Vagina (tissue), 2 donors: ENCODE measurements around the gene ITFG2. TPM values are rescaled to one million over a fixed set of nuclear protein-coding genes. Genes with fewer than 3 reads are reported as not detected.
"Not testable (repeated sequence)": the region's sequence is repeated elsewhere in the genome, so short reads cannot be mapped to it uniquely, and the experiment has no call there.

Experiments
- DNase-seq, 2 donors: peaks; one replicate each; pipeline ENCODE4 v3.0.0-alpha.2; 2017; ENCODE audit errors: extremely low spot score in 2 of 2
- H3K27ac ChIP-seq: fragments of 200-600 bp; sonication (generic); one replicate; pipeline ENCODE4 v1.5.1; 2019
- H3K27me3 ChIP-seq: fragments of 200-600 bp; sonication (generic); one replicate; pipeline ENCODE4 v1.5.1; 2019
- H3K36me3 ChIP-seq, 2 donors: fragments of 200-600 bp; sonication (generic); one replicate each; pipeline ENCODE4 v1.5.1; 2017 to 2019
- H3K4me1 ChIP-seq: fragments of 200-600 bp; sonication (generic); one replicate; pipeline ENCODE4 v1.5.1; 2019
- H3K4me3 ChIP-seq, 2 donors: fragments of 200-600 bp; sonication (generic); 1 replicate in 1 of 2; 2 replicates in 1 of 2; pipeline ENCODE4 v1.5.1; 2016 to 2019
- H3K9me3 ChIP-seq: fragments of 200-600 bp; sonication (generic); one replicate; pipeline ENCODE4 v1.5.1; 2019
- POLR2A ChIP-seq, 2 donors: fragments of 450-650 bp; IDR thresholded peaks; one replicate each; pipeline ENCODE4 v1.6.1; 2017; ENCODE audit warnings: antibody characterized with exemption in 2 of 2, mild to moderate bottlenecking in 2 of 2, moderate library complexity in 2 of 2
- POLR2AphosphoS5 ChIP-seq, 2 donors: sonication (generic); formaldehyde crosslinking; IDR thresholded peaks; one replicate each; pipeline ENCODE4 v1.9.0; 2017; ENCODE audit warnings: antibody characterized with exemption in 2 of 2, mild to moderate bottlenecking in 2 of 2, low read depth in 1 of 2; ENCODE audit not compliant: insufficient read depth in 1 of 2
- intact Hi-C: fragments of 100-400 bp; cut with DNase I; formaldehyde crosslinking; loops from one replicate; pipeline ENCODE4 v1.15.1; 2023
- total RNA-seq: library from RNA; depleted of rRNA; stranded (reverse); fragments of >200 nt; gene quantifications from one replicate; pipeline ENCODE4 v1.2.3, GENCODE V29; 2016
- TF ChIP-seq, protein P1 (sequence below), 3 experiments: fragments of 450-650 bp in 2 of 3; fragments of 200-600 bp in 1 of 3; sonication (generic) in 1 of 3; IDR thresholded peaks; one replicate each; pipeline ENCODE4 v1.5.1; 2017 to 2019; ENCODE audit warnings: antibody characterized with exemption in 3 of 3, mild to moderate bottlenecking in 2 of 3, moderate library complexity in 2 of 3

ITFG2 gene
- total RNA-seq, 1 donor from 2014 or later: 30.4 TPM

GRCh38 chr12:2858334-2858733 lies 45.9 kb downstream of the ITFG2 start:
- Histone ChIP-seq H3K4me3 (no peak overlapping the region), H3K27me3 (no peaks in the 10 kb centered on the region), H3K9me3 (no peaks in the 10 kb centered on the region), H3K36me3 (no peaks in the 10 kb centered on the region), H3K4me1 (no peaks in the 10 kb centered on the region), H3K27ac (no peak overlapping the region)
- DNase-seq: no peak
- intact Hi-C loops: no loop called here
- TF ChIP-seq POLR2A (IDR thresholded peaks at IDR 0.05): no peak
- TF ChIP-seq, protein P1, sequence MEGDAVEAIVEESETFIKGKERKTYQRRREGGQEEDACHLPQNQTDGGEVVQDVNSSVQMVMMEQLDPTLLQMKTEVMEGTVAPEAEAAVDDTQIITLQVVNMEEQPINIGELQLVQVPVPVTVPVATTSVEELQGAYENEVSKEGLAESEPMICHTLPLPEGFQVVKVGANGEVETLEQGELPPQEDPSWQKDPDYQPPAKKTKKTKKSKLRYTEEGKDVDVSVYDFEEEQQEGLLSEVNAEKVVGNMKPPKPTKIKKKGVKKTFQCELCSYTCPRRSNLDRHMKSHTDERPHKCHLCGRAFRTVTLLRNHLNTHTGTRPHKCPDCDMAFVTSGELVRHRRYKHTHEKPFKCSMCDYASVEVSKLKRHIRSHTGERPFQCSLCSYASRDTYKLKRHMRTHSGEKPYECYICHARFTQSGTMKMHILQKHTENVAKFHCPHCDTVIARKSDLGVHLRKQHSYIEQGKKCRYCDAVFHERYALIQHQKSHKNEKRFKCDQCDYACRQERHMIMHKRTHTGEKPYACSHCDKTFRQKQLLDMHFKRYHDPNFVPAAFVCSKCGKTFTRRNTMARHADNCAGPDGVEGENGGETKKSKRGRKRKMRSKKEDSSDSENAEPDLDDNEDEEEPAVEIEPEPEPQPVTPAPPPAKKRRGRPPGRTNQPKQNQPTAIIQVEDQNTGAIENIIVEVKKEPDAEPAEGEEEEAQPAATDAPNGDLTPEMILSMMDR (IDR thresholded peaks at IDR 0.05): no peak
- no peak for TF ChIP-seq POLR2AphosphoS5 (IDR thresholded peaks at IDR 0.05; ENCODE audit: insufficient read depth in 1 of 2, low read depth in 1 of 2)

GRCh38 chr12:2858944-2859421 lies 46.5 kb downstream of the ITFG2 start:
- H3K36me3 ChIP-seq: no peaks in the 10 kb centered on the region
- H3K27ac ChIP-seq: peak overlapping the region; percentile 61
- TF ChIP-seq, protein P1 (IDR thresholded peaks at IDR 0.05): no peak
- peak in 1 of 2 donors; percentile 25 for TF ChIP-seq POLR2AphosphoS5 (IDR thresholded peaks at IDR 0.05; ENCODE audit: insufficient read depth in 1 of 2, low read depth in 1 of 2)
- H3K4me3 ChIP-seq: no peak overlapping the region
- no peaks in the 10 kb centered on the region for H3K9me3 ChIP-seq
- no peak for DNase-seq
- intact Hi-C loops: no loop called here
- no peaks in the 10 kb centered on the region for H3K27me3 ChIP-seq
- H3K4me1 ChIP-seq: no peaks in the 10 kb centered on the region

DNA sequence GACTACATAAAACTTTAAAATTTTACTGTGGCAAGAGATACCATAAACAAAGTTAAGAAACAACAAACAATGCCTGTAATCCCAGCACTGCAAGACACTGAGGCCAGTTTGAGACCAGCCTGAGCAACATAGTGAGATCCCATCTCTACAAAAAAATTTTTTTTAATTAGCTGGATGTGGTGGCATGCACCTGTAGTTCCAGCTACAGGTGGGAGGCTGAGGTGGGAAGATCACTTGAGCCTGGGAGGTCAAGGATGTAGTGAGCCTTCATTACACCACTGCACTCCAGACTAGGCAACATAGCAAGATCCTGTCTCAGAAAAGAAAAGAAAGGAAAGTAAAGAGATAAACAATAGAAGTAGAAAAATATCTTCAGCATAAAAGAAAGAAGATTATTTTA lies 47.7 kb downstream of the ITFG2 start:
- H3K4me3 ChIP-seq: no peak overlapping the region
- no peak for DNase-seq
- intact Hi-C loops: no loop called here
- no peaks in the 10 kb centered on the region for H3K36me3 ChIP-seq
- H3K9me3 ChIP-seq: no peaks in the 10 kb centered on the region
- no peaks in the 10 kb centered on the region for H3K27me3 ChIP-seq
- no peak overlapping the region for H3K27ac ChIP-seq
- no peak for TF ChIP-seq POLR2AphosphoS5 (IDR thresholded peaks at IDR 0.05; ENCODE audit: insufficient read depth in 1 of 2, low read depth in 1 of 2)
- TF ChIP-seq, protein P1 (IDR thresholded peaks at IDR 0.05): no peak
- TF ChIP-seq POLR2A (IDR thresholded peaks at IDR 0.05): no peak
- H3K4me1 ChIP-seq: no peaks in the 10 kb centered on the region

DNA sequence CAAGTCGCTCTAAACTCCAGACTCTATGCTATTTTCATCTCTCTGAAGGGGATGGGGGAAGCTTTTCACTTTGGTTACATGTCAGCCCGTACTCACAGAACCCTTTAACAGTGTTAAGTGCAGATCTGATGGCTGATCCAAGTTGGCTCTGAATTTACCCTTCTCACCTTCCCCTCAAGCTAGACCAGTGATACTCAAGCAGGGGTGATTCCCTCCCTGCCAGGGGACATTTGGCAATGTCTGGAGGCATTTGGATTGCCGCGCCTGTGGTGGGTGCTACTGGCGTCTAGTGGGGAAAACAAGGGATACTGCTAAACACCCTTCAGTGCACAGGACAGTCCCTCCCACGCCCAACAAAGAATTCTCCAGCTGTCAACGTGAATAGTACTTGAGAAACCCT lies 50.4 kb downstream of the ITFG2 start:
- Histone ChIP-seq H3K27ac (no peak overlapping the region), H3K9me3 (no peaks in the 10 kb centered on the region), H3K27me3 (no peaks in the 10 kb centered on the region), H3K4me1 (no peaks in the 10 kb centered on the region), H3K4me3 (no peak overlapping the region), H3K36me3 (no peaks in the 10 kb centered on the region)
- TF ChIP-seq POLR2AphosphoS5 (IDR thresholded peaks at IDR 0.05; ENCODE audit: insufficient read depth in 1 of 2, low read depth in 1 of 2) (no peak), POLR2A (IDR thresholded peaks at IDR 0.05) (no peak)
- TF ChIP-seq, protein P1 (IDR thresholded peaks at IDR 0.05): no peak
- DNase-seq: no peak
- intact Hi-C loops: no loop called here

- H3K4me3 ChIP-seq, H3K36me3 ChIP-seq, H3K27me3 ChIP-seq, H3K27ac ChIP-seq, H3K9me3 ChIP-seq, intact Hi-C loops, H3K4me1 ChIP-seq, DNase-seq: not testable (repeated sequence)
These were observed 50.9 kb downstream of the ITFG2 start for GRCh38 chr12:2863402-2863801.

GRCh38 chr12:2864198-2864597 lies 51.7 kb downstream of the ITFG2 start:
- Histone ChIP-seq H3K9me3 (no peaks in the 10 kb centered on the region), H3K27ac (no peak overlapping the region), H3K27me3 (no peaks in the 10 kb centered on the region), H3K4me3 (no peak overlapping the region), H3K36me3 (no peaks in the 10 kb centered on the region), H3K4me1 (no peaks in the 10 kb centered on the region)
- TF ChIP-seq, protein P1 (IDR thresholded peaks at IDR 0.05): no peak
- TF ChIP-seq POLR2A (IDR thresholded peaks at IDR 0.05) (no peak), POLR2AphosphoS5 (IDR thresholded peaks at IDR 0.05; ENCODE audit: insufficient read depth in 1 of 2, low read depth in 1 of 2) (no peak)
- intact Hi-C loops: no loop called here
- no peak for DNase-seq

- H3K27ac ChIP-seq, DNase-seq, H3K9me3 ChIP-seq, H3K4me1 ChIP-seq, H3K4me3 ChIP-seq, H3K36me3 ChIP-seq, intact Hi-C loops, H3K27me3 ChIP-seq: not testable (repeated sequence)
These were observed 56.6 kb downstream of the ITFG2 start for GRCh38 chr12:2868986-2869632.
